HEK293 (cell line): ENCODE results near the gene HRH4.

Experiments used
- HOXD13 ChIP-seq: sonication (generic); formaldehyde crosslinking; IDR thresholded peaks from 2 replicates; pipeline ENCODE4 v1.8.0; 2022; ENCODE audit warnings: missing genetic modification reagents, borderline replicate concordance
- ZBTB1 ChIP-seq: fragments of 450-650 bp; formaldehyde crosslinking; IDR thresholded peaks from 2 replicates; pipeline ENCODE4 v1.5.1; 2016; ENCODE audit warnings: missing biosample characterization, missing genetic modification characterization
- ZBTB8A ChIP-seq: fragments of 450-650 bp; formaldehyde crosslinking; IDR thresholded peaks from 2 replicates; pipeline ENCODE4 v1.5.1; 2016; ENCODE audit warnings: missing biosample characterization, missing genetic modification characterization
- ZNF169 ChIP-seq: fragments of 450-650 bp; formaldehyde crosslinking; IDR thresholded peaks from 2 replicates; pipeline ENCODE4 v1.5.1; 2016; ENCODE audit warnings: missing biosample characterization, missing genetic modification characterization
- ZNF610 ChIP-seq: fragments of 450-650 bp; formaldehyde crosslinking; IDR thresholded peaks from 2 replicates; pipeline ENCODE4 v1.5.1; 2016; ENCODE audit warnings: missing biosample characterization, missing genetic modification characterization, borderline replicate concordance
- ZNF792 ChIP-seq: fragments of 450-650 bp; formaldehyde crosslinking; IDR thresholded peaks from 2 replicates; pipeline ENCODE4 v1.5.1; 2016; ENCODE audit warnings: missing biosample characterization, missing genetic modification characterization
- TF ChIP-seq, protein P1 (sequence below): fragments of 450-650 bp; formaldehyde crosslinking; IDR thresholded peaks from 2 replicates; pipeline ENCODE4 v1.5.1; 2016; ENCODE audit warnings: missing biosample characterization, missing genetic modification characterization

DNA sequence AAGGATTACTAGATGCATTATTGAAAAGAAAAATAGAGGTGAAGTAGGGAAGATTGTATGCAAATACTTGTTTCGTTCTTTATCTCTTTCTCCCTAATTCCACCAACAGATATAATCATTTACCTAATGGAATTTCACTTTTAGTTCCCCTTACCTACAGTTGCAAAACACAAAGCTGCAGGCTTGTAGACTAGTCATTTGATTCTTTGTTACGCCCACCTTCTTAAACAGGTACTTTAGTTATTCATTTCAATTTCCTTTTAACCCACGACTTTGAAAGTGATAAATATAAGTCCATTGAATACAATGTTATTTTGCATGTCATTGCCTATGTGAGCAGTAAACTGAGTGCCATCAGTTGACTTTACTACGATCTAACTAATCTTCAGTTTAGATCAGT lies 3.9 kb upstream of the HRH4 start:
- TF ChIP-seq ZNF169 = no peak
- no peak for TF ChIP-seq HOXD13 (CRISPR knock-in tag)
- no peak for TF ChIP-seq ZNF610 (tag by site-specific recombination)
- TF ChIP-seq, protein P1, sequence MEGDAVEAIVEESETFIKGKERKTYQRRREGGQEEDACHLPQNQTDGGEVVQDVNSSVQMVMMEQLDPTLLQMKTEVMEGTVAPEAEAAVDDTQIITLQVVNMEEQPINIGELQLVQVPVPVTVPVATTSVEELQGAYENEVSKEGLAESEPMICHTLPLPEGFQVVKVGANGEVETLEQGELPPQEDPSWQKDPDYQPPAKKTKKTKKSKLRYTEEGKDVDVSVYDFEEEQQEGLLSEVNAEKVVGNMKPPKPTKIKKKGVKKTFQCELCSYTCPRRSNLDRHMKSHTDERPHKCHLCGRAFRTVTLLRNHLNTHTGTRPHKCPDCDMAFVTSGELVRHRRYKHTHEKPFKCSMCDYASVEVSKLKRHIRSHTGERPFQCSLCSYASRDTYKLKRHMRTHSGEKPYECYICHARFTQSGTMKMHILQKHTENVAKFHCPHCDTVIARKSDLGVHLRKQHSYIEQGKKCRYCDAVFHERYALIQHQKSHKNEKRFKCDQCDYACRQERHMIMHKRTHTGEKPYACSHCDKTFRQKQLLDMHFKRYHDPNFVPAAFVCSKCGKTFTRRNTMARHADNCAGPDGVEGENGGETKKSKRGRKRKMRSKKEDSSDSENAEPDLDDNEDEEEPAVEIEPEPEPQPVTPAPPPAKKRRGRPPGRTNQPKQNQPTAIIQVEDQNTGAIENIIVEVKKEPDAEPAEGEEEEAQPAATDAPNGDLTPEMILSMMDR (tag by site-specific recombination) = no peak
- TF ChIP-seq ZBTB1 (tag by site-specific recombination) = no peak
- TF ChIP-seq ZNF792 (tag by site-specific recombination) = no peak
- no peak for TF ChIP-seq ZBTB8A (tag by site-specific recombination)
